HG02798 (cell line): Measurements from ENCODE around the gene PICK1.

ENCODE experiments used
- ATAC-seq: cut with Tn5 transposase; IDR thresholded peaks from one replicate; pipeline ENCODE4 v1.9.1; 2021; ENCODE audit warnings: mild to moderate bottlenecking; ENCODE audit not compliant: unreplicated experiment, poor library complexity

Gene PICK1

DNA sequence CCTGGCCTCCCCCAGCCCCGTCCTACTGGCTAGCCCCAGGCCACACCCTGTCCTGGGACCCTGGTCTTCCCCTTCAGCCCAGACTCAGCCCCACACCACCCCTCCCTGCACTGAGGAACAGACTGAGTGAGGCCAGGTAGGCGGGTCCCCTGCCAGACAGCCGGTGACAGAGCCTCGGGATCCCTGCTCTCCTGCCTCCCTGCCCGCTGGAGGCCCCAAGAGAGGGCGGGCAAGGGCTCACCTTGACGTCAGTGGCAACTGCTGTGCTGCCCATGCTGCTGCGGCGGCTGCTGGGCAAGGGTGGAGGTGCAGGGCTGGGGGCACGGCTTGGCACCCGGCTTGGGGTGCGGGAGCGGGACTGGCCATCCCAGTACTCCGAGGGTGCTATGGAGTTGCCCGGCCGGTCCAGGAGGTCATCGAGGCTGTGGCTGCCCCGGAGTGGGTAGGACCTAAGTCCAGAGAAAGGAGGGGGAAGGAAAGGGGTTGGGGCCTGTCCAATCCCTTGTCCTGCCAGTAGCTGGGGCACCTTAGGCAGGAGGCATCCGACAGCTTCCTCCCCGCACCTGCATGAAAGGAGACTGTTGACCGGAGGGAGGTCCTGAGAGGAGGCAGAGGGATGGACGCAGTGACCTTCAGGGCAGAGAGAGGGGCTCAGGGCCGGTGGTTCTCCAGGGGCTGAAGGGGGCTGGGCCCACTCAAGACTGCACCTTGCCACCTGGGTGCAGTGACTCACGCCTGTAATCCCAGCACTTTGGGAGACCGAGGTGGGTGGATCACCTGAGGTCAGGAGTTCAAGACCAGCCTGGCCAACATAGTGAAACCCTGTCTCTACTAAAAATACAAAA is 29.0 kb downstream of the PICK1 start:
- ATAC-seq = no peak

DNA sequence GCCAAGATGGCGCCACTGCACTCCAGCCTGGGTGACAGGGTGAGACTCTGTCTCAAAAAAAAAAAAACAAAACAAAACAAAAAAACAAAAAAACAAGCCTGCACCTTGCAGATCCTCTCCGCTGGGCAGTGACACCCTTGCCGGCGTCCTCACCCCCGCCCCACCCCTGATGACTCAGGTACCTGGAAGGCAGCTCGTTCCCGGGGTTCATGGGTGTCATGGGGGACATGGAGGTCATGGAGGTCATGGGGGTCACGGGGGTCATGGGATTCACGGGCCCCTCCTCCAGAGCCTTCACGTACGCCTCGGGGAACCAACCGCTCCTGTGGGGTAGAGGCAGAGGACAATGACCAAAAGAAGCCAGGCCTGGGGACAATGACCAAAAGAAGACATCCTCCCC is 29.7 kb downstream of the PICK1 start:
- ATAC-seq = no peak

DNA sequence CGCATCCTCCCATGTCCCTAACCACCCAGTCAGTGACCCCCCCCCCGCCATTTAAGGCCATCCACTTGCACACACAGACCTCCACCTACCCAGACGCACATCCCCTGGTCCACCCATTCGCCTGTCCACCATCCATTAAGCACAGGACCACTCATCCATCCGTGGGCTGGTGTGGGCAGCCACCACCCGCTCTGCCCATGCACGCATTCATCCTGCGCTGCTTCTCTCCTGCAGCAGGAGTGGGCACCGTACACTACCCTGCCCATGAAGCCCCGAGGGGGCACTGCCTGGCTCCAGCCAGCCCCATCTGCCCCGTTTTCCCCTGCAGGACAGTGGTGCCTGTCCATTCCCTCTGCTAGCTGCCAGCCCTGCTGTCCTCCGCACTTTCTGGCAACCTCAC is 30.7 kb downstream of the PICK1 start:
- no peak for ATAC-seq

DNA sequence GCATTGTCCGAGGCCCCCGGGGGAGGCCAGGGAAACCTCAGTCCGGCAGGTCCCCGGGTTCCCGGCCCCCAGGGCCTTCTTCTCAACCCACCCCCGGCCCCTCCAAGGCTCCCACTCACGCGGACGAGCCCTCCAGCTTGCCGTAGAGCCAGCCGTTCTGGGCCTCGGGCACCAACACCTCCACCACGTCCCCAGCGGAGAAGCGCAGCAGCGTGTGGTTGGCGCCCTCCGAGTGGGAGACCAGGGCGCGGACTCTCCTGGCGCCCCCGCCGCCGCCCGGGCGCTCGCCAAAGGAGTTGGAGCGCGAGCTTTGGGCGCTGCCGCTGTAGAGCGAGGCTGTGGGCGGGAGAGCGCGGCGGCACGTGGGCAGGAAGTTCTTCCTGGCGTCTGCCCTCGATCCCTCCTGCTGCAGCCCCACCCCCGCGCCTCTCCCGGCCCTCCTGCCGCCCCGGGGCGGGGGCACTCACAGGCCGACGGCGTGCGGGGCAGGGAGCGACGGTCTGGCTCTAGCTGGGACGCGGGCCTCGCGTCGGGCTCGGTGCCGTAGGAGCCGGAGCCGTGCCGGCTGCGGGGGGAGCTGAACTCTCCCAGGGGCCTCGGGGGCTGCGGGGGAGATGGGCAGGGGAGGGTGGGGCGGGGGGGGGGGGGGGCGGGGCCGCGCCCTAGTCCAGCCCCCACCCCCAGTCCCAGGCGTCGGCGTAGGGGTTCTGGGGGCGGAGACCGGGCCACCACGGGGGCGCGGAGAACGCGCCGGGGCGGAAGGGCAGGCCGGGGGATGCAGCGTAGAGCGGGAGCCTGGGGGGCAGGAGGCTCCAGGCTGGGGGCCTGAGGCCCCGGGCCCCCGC is 31.6 kb downstream of the PICK1 start:
- no peak for ATAC-seq

DNA sequence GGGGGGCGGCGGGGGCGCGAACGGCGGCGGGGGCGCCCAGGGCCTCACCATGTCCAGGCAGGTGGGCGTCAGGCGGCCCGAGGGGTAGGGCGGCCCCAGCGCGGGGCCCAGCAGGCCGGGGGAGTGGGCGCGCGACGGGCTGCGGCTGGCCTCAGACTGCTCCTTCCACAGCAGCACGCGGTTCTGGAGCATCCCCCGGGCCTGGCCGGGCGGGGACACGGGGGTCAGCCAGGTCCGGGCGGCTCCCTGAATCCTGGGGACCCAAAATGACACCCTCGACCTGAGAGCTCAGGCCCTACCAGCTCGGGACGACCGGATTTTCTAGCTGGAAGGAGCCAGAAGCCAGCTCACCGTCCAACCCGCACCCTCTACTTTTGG is 32.3 kb downstream of the PICK1 start:
- no peak for ATAC-seq

DNA sequence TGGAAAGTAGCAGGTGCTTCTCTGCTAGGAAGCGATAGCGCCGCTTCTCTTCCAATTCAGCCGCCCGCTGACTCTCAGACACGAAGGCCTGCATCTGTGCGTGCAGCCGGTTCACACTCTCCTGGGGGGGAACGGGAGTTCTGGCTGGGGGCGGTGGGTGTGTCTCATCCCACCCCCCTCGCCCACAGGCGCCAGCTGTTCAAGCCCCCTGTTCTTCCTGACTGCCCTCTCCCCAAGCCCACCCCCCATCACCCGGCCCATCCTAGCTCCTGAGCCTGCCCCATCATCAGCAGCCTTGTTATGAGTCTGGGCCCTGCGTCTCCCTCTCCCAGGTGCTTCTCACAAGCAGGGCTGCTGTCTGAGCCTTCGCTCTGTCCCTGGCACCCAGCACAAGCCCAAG is 39.9 kb downstream of the PICK1 start:
- ATAC-seq = no peak

DNA sequence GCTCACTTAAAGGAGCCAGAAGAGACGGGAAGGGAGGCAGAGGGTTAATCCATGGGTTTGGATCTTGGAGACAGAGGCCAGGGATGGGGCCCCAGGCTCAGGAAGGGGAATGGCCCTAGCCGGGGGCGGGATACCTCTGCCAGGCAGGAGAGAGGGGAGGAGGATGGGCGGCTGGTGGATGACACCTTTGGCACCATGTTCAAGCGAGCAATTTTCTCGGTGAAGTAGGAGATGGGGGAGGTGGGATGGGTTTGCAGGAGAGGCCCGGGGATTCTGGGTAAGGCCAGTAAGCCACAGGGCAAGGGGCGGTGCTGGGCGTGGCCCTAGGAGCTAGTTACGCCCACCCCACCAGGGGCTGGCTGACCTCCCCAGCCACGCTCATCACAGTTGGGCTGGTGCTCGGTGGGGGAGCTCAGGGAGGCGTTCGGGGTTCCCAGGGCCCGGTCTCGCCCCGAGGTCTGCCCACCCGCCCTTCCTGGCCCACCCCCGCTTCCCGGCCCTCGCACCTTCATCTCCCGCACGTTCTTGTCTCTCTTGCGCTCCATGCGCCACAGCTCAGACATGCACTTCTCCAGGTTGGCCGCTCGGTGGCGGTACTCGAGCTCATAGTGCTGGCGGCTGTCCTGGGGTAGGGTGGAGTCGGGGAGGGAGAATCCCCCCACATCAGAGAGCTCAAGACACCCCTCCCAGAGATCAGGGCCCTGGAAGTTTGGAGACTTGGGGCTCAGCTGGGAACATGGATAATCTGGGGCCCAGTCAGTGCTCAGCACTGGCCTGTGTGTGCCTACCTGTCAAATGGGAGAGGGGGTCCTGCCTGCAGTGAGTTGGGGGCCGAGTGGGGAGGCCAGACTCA is 40.6 kb downstream of the PICK1 start:
- no peak for ATAC-seq

DNA sequence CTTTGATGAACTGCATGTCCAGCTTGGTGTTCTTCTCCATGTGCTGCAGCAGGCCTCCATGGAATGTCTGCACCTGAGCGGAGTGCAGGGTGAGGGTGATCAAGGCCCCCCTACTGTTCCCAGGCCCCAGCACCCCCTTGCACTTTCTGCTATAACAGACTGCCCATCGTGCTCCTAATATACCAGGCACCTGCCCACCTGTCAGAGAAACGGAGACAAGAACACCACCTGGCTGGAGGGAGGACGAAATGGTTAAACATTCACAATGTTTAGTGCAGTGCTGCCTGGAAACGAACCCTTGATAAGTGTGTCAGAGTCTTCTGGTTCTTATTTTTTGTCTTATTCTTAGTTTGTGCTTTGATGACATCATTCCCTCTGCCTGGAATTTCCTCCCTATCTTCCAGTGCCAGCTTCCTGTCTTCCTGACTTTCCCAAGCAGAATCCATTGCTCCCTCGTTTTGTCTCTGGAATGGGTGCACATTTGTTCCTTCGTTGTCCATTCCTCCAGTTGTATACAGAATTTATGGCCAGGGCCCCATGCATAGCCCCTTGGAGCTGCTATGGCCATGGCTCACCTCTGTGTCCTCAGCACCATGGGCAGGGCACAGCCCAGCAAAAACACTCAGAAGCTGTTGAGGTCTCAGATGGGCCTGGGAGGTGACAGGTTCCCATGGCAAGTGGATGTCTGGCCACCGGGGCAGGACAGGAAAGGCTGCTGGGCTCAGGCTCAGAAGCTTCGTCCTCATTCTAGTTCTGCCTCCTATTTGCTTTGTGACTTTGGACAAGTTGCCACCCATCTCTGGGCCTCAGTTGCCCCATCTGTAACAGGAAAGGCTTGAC is 41.4 kb downstream of the PICK1 start:
- no peak for ATAC-seq

DNA sequence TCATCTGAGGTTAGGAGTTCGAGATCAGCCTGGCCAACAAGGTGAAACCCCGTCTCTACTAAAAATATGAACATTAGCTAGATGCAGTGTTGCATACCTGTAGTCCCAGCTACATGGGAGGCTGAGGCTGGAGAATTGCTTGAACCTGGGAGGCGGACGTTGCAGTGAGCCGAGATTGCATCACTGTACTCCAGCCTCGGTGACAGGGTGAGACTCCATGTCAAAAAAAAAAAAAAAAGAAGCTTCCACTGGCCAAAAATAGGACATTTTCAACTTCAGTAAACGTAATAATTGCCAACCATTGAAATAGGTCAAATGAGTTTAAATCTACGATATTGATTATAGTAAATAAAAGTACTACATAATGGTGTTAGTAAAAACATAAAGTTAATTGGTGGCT is 46.4 kb downstream of the PICK1 start:
- no peak for ATAC-seq

DNA sequence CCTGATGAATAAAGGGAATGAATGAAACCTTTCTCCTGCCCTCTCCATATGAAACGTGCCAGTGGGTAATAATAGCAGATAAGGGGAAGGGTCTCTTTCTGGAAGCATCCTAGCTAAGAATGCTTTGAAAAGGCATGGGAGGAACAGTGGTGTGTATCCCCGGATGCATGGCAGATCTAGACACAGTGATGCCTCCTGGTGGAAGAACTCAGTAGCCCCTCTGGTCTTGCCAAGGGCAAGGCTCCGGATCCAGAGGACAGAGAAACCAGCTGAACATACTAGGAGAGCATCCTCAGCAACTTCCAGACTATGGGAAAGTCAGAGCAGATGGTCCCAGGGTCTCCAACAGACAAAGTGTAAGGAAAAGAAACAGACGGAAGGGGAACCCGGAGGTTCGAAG is 46.9 kb downstream of the PICK1 start:
- ATAC-seq = no peak

DNA sequence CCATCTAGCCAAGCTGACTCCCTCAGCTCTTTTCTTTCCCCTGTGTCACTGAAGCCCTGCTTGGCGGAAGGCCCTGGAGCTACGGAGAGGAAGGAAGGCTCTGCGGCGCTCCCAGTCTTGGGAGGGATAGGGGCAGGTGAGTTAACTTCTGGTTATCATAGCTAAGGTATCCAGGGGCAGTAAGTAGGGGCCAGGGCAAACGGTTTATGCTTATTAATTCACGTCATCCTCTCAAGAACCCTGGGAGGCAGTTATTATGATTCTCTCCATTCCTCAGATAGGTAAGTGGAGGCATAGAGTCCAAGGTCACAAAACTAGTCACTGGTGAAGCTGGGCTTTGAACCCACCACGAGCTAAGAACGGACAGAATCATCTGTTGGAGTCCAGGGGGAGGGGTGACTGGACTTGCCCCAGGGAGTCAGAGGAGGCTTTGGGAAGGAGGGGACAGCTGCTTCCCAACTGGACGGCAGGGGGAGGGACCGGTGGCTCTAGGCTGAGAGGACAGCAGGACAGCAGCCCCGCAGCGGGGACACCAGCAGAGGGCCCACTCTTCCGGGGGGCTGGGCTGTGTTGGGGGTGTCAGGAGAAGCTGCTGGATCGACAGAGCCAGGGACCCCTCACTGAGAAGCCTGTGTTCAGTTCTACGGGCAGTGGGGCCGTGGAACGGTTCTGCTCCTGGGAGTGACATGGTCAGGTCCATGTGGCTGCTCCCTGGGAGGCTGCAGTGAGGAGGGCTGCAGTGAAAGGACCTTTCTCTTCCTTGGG is 49.8 kb downstream of the PICK1 start:
- ATAC-seq = no peak

DNA sequence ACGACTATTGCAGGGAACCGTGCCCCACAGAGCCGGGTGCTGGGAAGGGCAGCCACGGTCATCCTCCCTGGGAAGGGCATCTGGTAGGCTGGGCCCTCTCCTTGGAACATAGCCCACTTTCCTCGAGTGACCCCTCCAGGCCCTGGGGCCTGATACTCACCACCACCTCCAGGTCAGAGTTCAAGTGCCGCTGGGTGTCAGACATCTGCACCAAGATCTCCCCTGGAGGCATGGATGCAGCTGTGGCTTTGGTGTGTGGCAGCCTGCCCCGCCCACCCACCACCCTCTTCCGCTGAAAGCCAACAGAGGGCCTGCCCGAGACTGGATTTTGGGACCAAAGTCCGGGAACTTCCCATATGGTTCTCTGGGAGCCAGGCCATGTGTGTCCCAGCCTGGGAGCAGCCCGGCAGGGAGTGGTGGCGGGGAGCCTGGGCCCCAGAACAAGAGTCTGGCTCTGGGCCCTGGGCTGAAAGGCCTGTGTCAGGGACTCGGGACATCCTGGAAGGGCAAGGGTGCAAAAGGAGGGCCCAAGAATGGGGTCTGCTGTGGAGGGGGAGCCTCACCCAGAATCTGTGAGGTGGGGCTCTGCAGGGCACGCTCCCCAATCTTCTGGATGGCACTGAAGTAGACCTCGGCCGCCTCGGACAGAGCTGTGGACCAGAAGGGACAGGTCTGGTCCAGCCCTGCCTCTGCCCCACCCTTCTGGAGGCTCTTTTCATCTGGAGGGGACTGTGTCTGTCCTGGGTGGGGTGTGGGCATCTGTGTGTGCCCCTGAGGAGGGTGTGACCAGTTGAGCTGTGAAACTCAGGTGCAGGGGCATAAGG is 50.7 kb downstream of the PICK1 start:
- ATAC-seq = no peak

DNA sequence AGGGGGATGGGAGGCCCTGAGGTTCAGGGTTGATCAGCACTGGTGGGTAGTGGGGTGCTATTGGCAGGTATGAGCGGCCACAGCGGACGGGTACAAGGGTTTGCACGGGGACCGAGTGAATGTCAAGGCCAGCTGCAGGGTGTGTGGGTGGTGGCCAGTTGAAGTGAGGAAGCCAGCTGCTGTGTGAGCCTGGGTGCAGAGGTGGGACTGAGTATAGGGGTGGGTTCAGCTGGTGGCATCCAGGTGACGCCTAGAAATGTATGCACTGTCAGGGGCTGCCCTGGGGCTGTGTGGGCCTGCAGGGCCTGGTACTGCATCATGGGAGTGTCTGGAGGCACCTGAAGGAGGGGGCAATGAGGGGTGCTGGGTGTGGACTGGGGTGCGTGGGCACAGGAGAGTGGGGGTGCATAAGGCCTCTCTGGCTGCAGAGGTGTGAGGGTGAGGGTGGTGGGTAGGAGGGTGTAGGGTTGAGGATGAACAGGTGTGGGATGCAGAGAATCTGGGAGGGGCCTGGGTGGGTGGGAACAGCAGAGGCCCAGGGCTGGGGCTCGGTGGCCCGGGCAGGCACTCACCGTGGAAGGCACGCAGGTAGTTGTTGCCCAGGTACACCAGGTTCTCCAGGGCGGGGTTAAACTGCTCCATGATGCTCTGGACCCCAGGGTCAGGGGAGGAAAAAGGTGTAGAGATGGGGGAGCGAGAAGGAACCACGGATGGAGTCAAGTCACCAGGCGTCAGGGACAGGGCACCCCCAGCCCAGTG is 51.5 kb downstream of the PICK1 start:
- no peak for ATAC-seq

DNA sequence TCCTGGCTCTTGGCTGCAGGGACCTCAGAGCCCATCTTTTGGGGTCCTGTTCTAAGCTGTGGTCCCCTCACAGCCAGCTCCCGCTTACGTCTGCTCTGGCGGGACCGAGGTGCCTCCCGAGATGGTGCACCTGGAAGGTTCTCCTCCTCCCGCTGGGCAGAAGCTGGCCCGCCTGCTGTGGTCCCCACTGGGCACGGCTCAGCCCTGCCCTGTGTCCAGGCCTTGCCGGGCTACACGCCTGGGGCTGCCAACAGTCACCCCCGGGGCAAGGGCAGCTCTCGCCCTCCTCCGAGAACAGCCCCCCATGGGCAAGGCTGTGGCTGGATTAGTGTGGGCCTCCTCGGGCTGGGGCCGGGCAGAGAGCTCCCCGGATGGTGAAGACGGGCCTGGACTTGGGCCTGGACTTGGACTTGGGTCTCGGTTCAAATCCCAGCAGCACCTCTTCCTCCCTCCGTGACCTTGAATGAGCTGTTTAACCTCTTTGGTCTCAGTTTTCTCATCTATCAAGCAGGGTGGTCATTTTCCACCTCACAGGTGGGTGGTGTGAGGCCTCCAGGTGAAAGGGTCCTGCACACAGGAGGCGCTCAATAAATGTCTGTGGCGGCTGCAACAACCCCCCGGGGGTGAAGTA is 52.3 kb downstream of the PICK1 start:
- ATAC-seq = no peak

DNA sequence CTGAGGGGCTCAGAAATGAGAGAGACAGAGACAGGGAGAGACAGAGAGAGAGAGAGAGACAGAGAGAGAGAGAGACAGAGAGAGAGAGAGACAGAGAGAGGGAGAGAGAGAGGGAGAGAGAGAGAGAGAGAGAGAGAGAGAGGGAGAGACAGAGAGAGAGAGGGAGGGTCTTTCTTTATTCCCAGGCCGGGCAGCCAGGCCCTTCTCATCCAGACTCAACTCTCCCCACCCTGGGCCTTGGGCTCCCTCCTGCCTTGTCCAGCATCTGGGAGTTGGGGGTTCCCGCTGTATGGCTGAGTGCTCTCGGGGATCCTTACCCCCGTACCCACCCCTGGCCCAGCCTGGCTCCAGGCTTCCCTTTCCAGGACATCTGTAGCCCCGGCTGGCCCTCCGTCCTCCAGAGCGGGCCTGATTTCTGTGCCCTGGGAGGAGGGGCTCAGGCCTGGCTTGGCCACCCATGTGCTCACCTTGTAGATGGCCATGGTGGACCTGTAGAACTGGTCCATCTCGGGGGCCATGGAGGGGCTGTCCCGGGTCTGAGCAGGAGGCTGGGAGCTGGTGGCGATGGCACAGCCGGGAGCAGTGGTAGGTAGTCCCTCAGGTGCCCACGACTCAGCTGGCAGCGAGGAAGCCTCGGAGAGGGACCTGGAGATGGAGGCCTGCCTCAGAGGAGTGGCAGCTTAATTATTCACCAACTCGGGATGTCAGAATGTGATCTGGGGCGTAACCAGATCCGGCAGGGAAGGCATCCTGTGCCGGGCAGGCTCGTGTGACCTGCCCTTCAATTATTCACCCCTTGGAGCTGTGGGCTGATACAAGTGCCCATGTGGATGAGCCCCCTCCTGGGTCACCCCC is 53.0 kb downstream of the PICK1 start, which contains the start of gene BAIAP2L2:
Gene BAIAP2L2 (minus strand): TSS at position 677 of the 855 bp plus-strand sequence. CDS start 159 bp downstream, at position 518.
- ATAC-seq = no peak
